HuH-7.5 (cell line): ENCODE results near the gene VRK1.

ENCODE experiments used
- DNase-seq: peaks from one replicate; pipeline ENCODE4 v3.0.0; 2011; ENCODE audit warnings: low spot score

VRK1 gene

GRCh38 chr14:96826818-96827217, 29.6 kb downstream of the VRK1 start:
- no peak for DNase-seq

- no peak for DNase-seq
Observed at GRCh38 chr14:96827290-96827689, 30.1 kb downstream of the VRK1 start.

GRCh38 chr14:96829791-96830190, 32.6 kb downstream of the VRK1 start:
- no peak for DNase-seq

- DNase-seq = no peak
Observed at GRCh38 chr14:96830946-96831345, 33.8 kb downstream of the VRK1 start.

GRCh38 chr14:96832351-96832750, 35.2 kb downstream of the VRK1 start:
- no peak for DNase-seq

- DNase-seq = no peak
Observed at GRCh38 chr14:96838449-96838848, 41.3 kb downstream of the VRK1 start.

GRCh38 chr14:96839251-96839650, 42.1 kb downstream of the VRK1 start:
- no peak for DNase-seq

- DNase-seq = no peak
Observed at GRCh38 chr14:96843137-96843536, 46.0 kb downstream of the VRK1 start.

GRCh38 chr14:96844857-96845570, 47.8 kb downstream of the VRK1 start:
- DNase-seq = no peak

- DNase-seq = no peak
Observed at GRCh38 chr14:96847451-96847850, 50.3 kb downstream of the VRK1 start.

GRCh38 chr14:96848011-96848410, 50.8 kb downstream of the VRK1 start:
- DNase-seq = no peak

- no peak for DNase-seq
Observed at GRCh38 chr14:96849733-96850132, 52.6 kb downstream of the VRK1 start.

GRCh38 chr14:96851694-96852381, 54.7 kb downstream of the VRK1 start:
- no peak for DNase-seq

- DNase-seq = no peak
Observed at GRCh38 chr14:96852823-96853422, 55.7 kb downstream of the VRK1 start.

GRCh38 chr14:96858643-96859042, 61.5 kb downstream of the VRK1 start:
- DNase-seq = no peak

- DNase-seq = no peak
Observed at GRCh38 chr14:96861568-96862310, 64.6 kb downstream of the VRK1 start.

- DNase-seq = no peak
Observed at GRCh38 chr14:96863327-96863985, 66.3 kb downstream of the VRK1 start.

GRCh38 chr14:96863986-96864330, 66.8 kb downstream of the VRK1 start:
- no peak for DNase-seq

GRCh38 chr14:96867634-96868033, 70.5 kb downstream of the VRK1 start:
- no peak for DNase-seq

GRCh38 chr14:96874127-96874526, 76.9 kb downstream of the VRK1 start:
- DNase-seq = no peak

GRCh38 chr14:96876747-96877146, 79.6 kb downstream of the VRK1 start:
- DNase-seq = no peak

GRCh38 chr14:96881713-96882112, 84.5 kb downstream of the VRK1 start:
- DNase-seq = no peak
